ENCODE measurements around the gene BCL2.

BCL2 gene

DNA sequence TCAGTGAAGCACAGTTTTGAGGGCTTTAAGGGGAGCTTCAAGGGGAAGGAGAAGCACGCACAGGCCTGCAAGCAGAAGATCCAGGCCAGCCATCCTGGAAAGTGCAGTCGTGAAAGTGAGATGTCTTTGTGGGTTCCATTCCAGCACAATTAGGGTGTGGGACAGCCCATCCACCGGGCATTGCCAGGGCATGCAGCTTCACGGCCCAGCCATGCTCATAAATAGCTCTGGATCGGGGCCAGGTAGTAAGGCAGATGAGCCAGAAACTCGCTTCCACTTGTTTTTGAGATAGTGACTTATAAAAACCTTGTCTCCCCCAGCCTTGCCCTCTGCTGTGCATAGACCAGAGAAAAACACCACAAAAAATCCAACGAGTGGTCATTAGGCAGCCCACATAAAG, 26.5 kb upstream of the BCL2 start:
- no peak overlapping the region for H3K4me3 ChIP-seq (ENCODE audit: low read depth, low read length)
- ChIA-PET CTCF (interaction anchor here (1.3 kb wide), 1 partner anchor 94 kb away, joined by 4 read pairs; no protein-coding TSS in a partner anchor), POLR2A (no interaction called here)
- TF ChIP-seq, protein P1, sequence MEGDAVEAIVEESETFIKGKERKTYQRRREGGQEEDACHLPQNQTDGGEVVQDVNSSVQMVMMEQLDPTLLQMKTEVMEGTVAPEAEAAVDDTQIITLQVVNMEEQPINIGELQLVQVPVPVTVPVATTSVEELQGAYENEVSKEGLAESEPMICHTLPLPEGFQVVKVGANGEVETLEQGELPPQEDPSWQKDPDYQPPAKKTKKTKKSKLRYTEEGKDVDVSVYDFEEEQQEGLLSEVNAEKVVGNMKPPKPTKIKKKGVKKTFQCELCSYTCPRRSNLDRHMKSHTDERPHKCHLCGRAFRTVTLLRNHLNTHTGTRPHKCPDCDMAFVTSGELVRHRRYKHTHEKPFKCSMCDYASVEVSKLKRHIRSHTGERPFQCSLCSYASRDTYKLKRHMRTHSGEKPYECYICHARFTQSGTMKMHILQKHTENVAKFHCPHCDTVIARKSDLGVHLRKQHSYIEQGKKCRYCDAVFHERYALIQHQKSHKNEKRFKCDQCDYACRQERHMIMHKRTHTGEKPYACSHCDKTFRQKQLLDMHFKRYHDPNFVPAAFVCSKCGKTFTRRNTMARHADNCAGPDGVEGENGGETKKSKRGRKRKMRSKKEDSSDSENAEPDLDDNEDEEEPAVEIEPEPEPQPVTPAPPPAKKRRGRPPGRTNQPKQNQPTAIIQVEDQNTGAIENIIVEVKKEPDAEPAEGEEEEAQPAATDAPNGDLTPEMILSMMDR (IDR thresholded peaks at IDR 0.05; ENCODE audit: insufficient read depth, low read length, missing control alignments): no peak
- no peak for DNase-seq (ENCODE audit: low read depth, low spot score)

DNA sequence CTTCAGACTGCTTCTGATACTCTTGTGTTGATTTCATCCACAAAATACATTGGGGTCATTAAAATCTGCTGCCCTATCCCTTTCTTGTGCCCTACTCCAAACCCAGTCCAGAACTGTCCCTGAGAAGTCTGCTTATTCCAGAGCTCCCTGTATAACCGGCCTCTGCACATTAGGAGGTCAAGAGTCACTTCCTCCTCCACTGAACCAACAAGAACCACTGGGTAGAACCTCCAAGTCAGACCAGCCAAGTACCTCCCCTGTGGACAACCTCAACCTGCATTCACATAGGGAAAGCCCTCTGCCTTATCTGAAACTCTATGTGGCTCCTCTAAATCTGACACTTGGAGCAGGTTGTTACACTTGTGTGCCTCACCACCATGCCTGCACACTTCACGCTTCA, 25.3 kb upstream of the BCL2 start:
- POLR2A ChIA-PET: no interaction called here
- TF ChIP-seq, protein P1 (IDR thresholded peaks at IDR 0.05; ENCODE audit: insufficient read depth, low read length, missing control alignments): no peak
- CTCF ChIA-PET: interaction anchor here (1.2 to 8.1 kb wide), 3 partner anchors 94 to 213 kb away, joined by 3 to 70 read pairs (median 4); no protein-coding TSS in a partner anchor
- no peak for DNase-seq (ENCODE audit: low read depth, low spot score)
- H3K4me3 ChIP-seq (ENCODE audit: low read depth, low read length): no peak overlapping the region

DNA sequence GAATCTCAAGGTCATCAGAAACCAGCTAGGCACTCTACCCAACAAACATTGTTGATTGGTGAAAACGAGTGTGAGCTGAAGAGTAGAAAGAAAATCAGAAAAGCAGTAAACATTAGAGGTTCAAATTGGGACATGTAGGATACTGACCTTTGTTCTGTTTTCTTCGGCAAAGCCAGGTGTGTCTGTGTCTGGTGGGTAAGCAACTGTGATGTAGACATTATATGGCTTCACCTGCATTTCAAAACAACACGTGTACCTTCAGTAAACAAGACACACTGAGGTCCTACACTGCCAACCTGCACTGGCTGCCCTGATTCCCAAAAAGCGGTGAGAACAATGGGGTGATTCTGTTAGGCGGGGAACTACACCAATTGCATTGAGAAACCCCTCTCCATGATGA, 24.7 kb upstream of the BCL2 start:
- CTCF ChIA-PET: interaction anchor here (1.0 to 8.1 kb wide), 4 partner anchors 17 to 212 kb away, joined by 3 to 70 read pairs (median 3); no protein-coding TSS in a partner anchor
- TF ChIP-seq, protein P1 (IDR thresholded peaks at IDR 0.05; ENCODE audit: insufficient read depth, low read length, missing control alignments): no peak
- no peak overlapping the region for H3K4me3 ChIP-seq (ENCODE audit: low read depth, low read length)
- POLR2A ChIA-PET: no interaction called here
- DNase-seq (ENCODE audit: low read depth, low spot score): no peak

DNA sequence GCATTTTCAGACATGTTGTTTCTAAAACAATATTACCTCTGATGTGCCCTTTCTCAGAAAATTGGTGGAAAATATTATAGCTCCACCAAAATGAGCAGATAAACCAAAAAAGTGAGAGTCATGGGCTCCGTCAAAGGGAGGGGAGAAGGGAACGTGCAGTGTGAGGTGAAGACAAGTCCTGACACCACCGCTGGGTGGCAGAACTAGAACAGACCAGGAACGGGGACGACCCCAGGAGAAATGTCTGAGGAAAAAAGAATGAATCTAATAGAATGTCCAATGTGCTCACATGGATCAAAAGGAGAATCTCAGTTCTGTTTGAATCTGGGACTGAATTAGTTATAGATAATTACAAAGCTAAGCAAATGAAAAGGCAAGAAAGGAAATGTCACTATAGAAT, 22.6 kb upstream of the BCL2 start:
- POLR2A ChIA-PET: no interaction called here
- CTCF ChIA-PET: interaction anchor here (0.6 to 8.1 kb wide), 13 partner anchors 8 to 528 kb away, joined by 3 to 70 read pairs (median 7); no protein-coding TSS in a partner anchor
- TF ChIP-seq, protein P1 (IDR thresholded peaks at IDR 0.05; ENCODE audit: insufficient read depth, low read length, missing control alignments): peak; percentile 45
- DNase-seq (ENCODE audit: low read depth, low spot score): no peak
- no peak overlapping the region for H3K4me3 ChIP-seq (ENCODE audit: low read depth, low read length)

DNA sequence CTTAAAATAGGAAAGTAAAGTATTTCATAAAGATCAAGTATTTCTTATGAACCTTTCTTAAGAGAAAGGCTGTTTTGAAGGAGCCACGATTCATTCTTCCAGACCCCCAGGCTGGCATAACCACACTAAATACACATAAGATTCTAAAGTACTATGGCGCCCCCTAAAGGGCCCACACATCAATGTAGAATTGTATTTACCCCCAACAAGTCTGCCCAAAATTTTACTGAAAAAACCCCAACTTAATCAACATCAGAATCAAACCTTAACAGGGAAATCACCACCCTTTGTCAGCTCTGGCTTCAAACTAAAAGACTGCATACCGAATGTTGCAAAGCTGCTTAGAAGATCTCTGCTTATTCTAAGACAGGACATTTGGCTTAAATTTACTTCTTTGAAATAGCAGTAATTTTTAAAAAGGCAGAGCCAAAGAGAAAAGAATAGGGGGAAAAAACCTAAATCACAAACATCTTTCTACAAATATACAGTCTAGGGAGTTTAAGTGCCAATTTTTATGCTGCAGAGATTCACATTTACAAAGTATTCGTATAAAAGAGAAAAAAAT, 20.4 kb upstream of the BCL2 start:
- ChIA-PET POLR2A (no interaction called here), CTCF (interaction anchor here (0.6 to 8.1 kb wide), 19 partner anchors 10 to 914 kb away, joined by 3 to 70 read pairs (median 3); partner anchors contain the start of gene KDSR)
- TF ChIP-seq, protein P1 (IDR thresholded peaks at IDR 0.05; ENCODE audit: insufficient read depth, low read length, missing control alignments): peak; percentile 31
- DNase-seq (ENCODE audit: low read depth, low spot score): no peak
- H3K4me3 ChIP-seq (ENCODE audit: low read depth, low read length): no peak overlapping the region

DNA sequence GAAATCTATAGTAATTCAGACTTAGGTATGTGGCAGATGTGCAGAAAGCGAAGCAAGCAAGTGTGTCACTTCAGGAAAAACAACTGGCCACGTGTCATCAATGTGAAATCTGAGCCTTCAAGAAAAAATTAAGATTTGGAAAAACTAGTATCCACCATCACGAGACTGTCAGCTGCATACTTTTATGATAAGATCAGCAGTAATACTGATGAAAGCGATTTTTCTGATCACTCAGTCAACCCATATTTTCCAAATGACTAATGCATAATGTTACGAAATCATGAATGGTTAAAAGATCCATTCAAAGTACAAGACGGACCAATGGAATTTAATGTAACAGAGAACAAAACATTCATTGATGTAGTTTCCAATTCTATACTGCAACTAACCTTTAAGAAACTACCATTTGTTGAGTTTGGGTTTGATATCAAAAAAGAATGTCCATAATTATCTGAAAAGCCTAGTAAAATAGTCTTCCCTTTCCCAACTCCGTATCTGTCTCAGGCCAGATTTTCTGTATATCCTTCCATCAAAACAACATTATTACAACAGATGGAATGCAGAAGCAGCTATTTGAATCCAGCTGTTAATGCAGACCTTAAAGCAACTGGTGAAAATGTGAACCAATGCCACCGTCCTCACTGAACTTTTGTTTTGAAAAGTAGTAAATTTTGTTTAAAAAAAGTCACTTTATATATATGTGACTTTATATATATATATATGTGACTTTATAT, 17.0 kb upstream of the BCL2 start:
- H3K4me3 ChIP-seq (ENCODE audit: low read depth, low read length): no peak overlapping the region
- POLR2A ChIA-PET: interaction anchor here (1.0 to 1.9 kb wide), 2 partner anchors 29 to 31 kb away, joined by 3 to 4 read pairs; no protein-coding TSS in a partner anchor
- CTCF ChIA-PET: interaction anchor here (0.9 to 6.7 kb wide), 7 partner anchors 9 to 320 kb away, joined by 3 to 80 read pairs (median 8); no protein-coding TSS in a partner anchor
- TF ChIP-seq, protein P1 (IDR thresholded peaks at IDR 0.05; ENCODE audit: insufficient read depth, low read length, missing control alignments): no peak
- peak; percentile 74 for DNase-seq (ENCODE audit: low read depth, low spot score)

All from AG04449 (cell line).